Fibroblast of lung (primary cell): ENCODE measurements around the gene RBBP5. TPM values are rescaled to one million over a fixed set of nuclear protein-coding genes. Genes with fewer than 3 reads are reported as not detected.

Experiments
- DNase-seq, 2 donors: peaks; one replicate each; pipeline versions ENCODE4 v3.0.0 to v3.0.0-alpha.2; 2010; ENCODE audit warnings: low read depth in 2 of 2
- H2AFZ ChIP-seq: 2 replicates; pipeline ENCODE4 v1.5.1; 2012; ENCODE audit warnings: low read length, control low read depth, inconsistent platforms
- H3K27ac ChIP-seq: 2 replicates; pipeline ENCODE4 v1.5.1; 2011; ENCODE audit warnings: low read length, control low read depth; ENCODE audit not compliant: insufficient read depth
- H3K27me3 ChIP-seq: 2 replicates; pipeline ENCODE4 v1.5.1; 2011; ENCODE audit warnings: mild to moderate bottlenecking, low read length; ENCODE audit not compliant: control insufficient read depth, insufficient read depth
- H3K36me3 ChIP-seq: 2 replicates; pipeline ENCODE4 v1.5.1; 2011; ENCODE audit warnings: low read length; ENCODE audit not compliant: control insufficient read depth, insufficient read depth
- H3K4me1 ChIP-seq: 2 replicates; pipeline ENCODE4 v1.5.1; 2011; ENCODE audit warnings: low read length; ENCODE audit not compliant: control insufficient read depth, insufficient read depth; ENCODE audit errors: extremely low read depth
- H3K4me2 ChIP-seq: 2 replicates; pipeline ENCODE4 v1.5.1; 2011; ENCODE audit warnings: low read length, control low read depth; ENCODE audit not compliant: insufficient read depth; ENCODE audit errors: extremely low read depth
- H3K4me3 ChIP-seq, 4 experiments: fragments of 200-600 bp in 1 of 4; sonication (generic) in 1 of 4; replicated peaks in 1 of 4; 2 replicates each; pipeline ENCODE4 v1.5.1; 2011 to 2016; ENCODE audit warnings: low read length in 4 of 4, low read depth in 3 of 4, mild to moderate bottlenecking in 3 of 4, control low read depth in 2 of 4, inconsistent platforms in 1 of 4, mixed read lengths in 1 of 4; ENCODE audit not compliant: insufficient read depth in 1 of 4; ENCODE audit errors: control extremely low read depth in 1 of 4
- H3K79me2 ChIP-seq: 2 replicates; pipeline ENCODE4 v1.5.1; 2012; ENCODE audit warnings: mild to moderate bottlenecking, low read length, inconsistent platforms; ENCODE audit not compliant: control insufficient read depth, insufficient read depth
- H3K9ac ChIP-seq: 2 replicates; pipeline ENCODE4 v1.5.1; 2011; ENCODE audit warnings: mild to moderate bottlenecking, low read length, control low read depth; ENCODE audit not compliant: insufficient read depth
- H3K9me3 ChIP-seq: 2 replicates; pipeline ENCODE4 v1.5.1; 2012; ENCODE audit warnings: low read depth, low read length; ENCODE audit not compliant: control insufficient read depth, insufficient read depth
- H4K20me1 ChIP-seq: 2 replicates; pipeline ENCODE4 v1.5.1; 2011; ENCODE audit warnings: low read length; ENCODE audit not compliant: control insufficient read depth, insufficient read depth; ENCODE audit errors: extremely low read depth
- EZH2 ChIP-seq: IDR thresholded peaks from 2 replicates; pipeline ENCODE4 v1.5.1; 2012; ENCODE audit warnings: low read length, control low read depth, mild to moderate bottlenecking; ENCODE audit errors: missing control alignments
- polyA plus RNA-seq, 2 donors: library from polyadenylated mRNA; depleted of rRNA in 1 of 2; stranded (reverse) in 1 of 2; unstranded in 1 of 2; fragments of >200 nt; gene quantifications; 2 replicates each; pipeline ENCODE4 v1.2.1, GENCODE V29; 2011 to 2012; ENCODE audit warnings: missing spikeins in 1 of 2
- total RNA-seq: library from RNA; depleted of rRNA; stranded (reverse); fragments of >200 nt; gene quantifications from 2 replicates; pipeline ENCODE4 v1.2.1, GENCODE V29; 2014
- TF ChIP-seq, protein P1 (sequence below), 2 donors: IDR thresholded peaks in 1 of 2; conservative IDR thresholded peaks in 1 of 2; 1 replicate in 1 of 2; 2 replicates in 1 of 2; pipeline ENCODE4 v1.5.1; 2011 to 2012; ENCODE audit warnings: low read length in 2 of 2, control low read depth in 1 of 2, inconsistent platforms in 1 of 2, low read depth in 1 of 2, mild to moderate bottlenecking in 1 of 2

Gene RBBP5
- total and polyA plus RNA-seq, 2 donors (not counting 1 experiment from before 2014, with no cell fraction given) = 16.4 to 19.8 TPM

DNA sequence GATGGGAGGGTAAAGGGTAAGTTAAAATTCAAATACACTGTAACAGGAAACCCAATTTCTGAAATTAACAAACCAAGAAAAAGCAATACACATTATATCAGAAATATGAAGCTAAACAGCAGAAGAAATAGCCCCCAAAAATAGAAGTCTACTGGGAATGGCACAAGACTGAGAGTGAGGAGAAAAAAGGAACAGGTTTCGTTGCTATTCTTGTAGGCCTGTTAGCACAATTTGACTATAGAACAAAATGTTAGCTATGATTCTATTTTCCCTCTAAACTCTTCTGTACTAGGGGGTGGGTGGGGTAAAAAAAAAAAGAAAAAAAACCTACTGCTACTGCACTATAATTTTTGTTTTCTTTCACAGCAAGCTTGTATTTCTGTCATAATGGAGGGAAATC lies 12.5 kb downstream of the RBBP5 start:
- no peaks in the 10 kb centered on the region for H3K4me1 ChIP-seq
- DNase-seq = no peak
- no peak overlapping the region for H3K4me3 ChIP-seq
- no peak overlapping the region for H3K4me2 ChIP-seq
- H3K9me3 ChIP-seq = no peaks in the 10 kb centered on the region
- no peaks in the 10 kb centered on the region for H4K20me1 ChIP-seq
- no peaks in the 10 kb centered on the region for H3K27me3 ChIP-seq
- TF ChIP-seq, protein P1, sequence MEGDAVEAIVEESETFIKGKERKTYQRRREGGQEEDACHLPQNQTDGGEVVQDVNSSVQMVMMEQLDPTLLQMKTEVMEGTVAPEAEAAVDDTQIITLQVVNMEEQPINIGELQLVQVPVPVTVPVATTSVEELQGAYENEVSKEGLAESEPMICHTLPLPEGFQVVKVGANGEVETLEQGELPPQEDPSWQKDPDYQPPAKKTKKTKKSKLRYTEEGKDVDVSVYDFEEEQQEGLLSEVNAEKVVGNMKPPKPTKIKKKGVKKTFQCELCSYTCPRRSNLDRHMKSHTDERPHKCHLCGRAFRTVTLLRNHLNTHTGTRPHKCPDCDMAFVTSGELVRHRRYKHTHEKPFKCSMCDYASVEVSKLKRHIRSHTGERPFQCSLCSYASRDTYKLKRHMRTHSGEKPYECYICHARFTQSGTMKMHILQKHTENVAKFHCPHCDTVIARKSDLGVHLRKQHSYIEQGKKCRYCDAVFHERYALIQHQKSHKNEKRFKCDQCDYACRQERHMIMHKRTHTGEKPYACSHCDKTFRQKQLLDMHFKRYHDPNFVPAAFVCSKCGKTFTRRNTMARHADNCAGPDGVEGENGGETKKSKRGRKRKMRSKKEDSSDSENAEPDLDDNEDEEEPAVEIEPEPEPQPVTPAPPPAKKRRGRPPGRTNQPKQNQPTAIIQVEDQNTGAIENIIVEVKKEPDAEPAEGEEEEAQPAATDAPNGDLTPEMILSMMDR (conservative IDR thresholded peaks at IDR 0.05 in 1 of 2, IDR thresholded peaks at IDR 0.05 in 1 of 2; ENCODE audit: low read depth in 1 of 2, low read length in 2 of 2) = no peak
- no peak for TF ChIP-seq EZH2
- no peak overlapping the region for H2AFZ ChIP-seq
- H3K9ac ChIP-seq = no peak overlapping the region
- no peaks in the 10 kb centered on the region for H3K79me2 ChIP-seq
- peaks cover 4% of the 10 kb centered on the region for H3K36me3 ChIP-seq
- no peak overlapping the region for H3K27ac ChIP-seq

DNA sequence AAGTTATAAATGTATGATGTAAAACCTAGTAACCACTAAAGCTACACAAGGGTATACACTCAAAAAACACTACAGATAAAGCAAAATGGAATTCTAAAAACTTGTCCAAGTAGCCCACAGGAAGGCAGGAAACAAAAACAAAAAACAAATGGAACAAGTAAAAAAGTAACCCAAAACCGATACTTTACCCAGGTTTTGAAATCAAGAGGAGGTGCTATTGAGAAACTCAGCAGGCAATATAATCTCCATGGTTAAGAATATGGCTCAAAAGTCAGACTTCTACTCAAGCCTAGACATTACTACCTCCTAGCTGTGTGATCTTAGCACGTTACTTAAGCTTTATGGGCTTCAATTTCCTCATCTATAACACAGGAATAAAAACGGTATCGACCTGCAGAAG lies 13.3 kb downstream of the RBBP5 start:
- H3K36me3 ChIP-seq = peaks cover 7% of the 10 kb centered on the region
- no peak overlapping the region for H2AFZ ChIP-seq
- H3K9ac ChIP-seq = no peak overlapping the region
- TF ChIP-seq EZH2 = no peak
- TF ChIP-seq, protein P1 (conservative IDR thresholded peaks at IDR 0.05 in 1 of 2, IDR thresholded peaks at IDR 0.05 in 1 of 2; ENCODE audit: low read depth in 1 of 2, low read length in 2 of 2) = no peak
- H3K27ac ChIP-seq = no peak overlapping the region
- H3K4me1 ChIP-seq = no peaks in the 10 kb centered on the region
- no peak for DNase-seq
- H3K4me3 ChIP-seq = no peak overlapping the region
- H3K9me3 ChIP-seq = no peaks in the 10 kb centered on the region
- H3K27me3 ChIP-seq = no peaks in the 10 kb centered on the region
- H3K79me2 ChIP-seq = no peaks in the 10 kb centered on the region
- H3K4me2 ChIP-seq = no peak overlapping the region
- no peaks in the 10 kb centered on the region for H4K20me1 ChIP-seq

DNA sequence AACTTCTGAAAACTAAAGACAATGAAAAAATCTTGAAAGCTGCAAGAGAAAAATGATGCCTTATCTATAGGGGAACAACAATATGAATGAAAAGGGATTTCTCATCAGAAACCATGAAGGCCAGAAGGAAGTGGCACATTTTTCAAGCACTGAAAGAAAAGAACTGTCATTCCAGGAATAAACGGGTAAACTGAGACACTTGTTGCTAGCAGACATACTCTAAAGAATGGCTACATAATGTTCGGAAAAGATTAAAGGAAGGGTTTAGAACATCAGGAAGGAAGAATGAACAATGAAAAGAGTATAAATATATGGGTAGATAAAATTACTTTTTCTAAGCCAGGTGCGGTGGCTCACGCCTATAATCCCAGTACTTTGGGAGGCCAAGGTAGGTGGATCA lies 14.5 kb downstream of the RBBP5 start:
- H4K20me1 ChIP-seq = no peaks in the 10 kb centered on the region
- DNase-seq = no peak

More for the DNA sequence above, 14.5 kb downstream of the RBBP5 start:
- H3K36me3 ChIP-seq = peaks cover 7% of the 10 kb centered on the region
- no peak for TF ChIP-seq EZH2
- TF ChIP-seq, protein P1 (conservative IDR thresholded peaks at IDR 0.05 in 1 of 2, IDR thresholded peaks at IDR 0.05 in 1 of 2; ENCODE audit: low read depth in 1 of 2, low read length in 2 of 2) = no peak
- H3K27ac ChIP-seq = no peak overlapping the region
- H3K27me3 ChIP-seq = no peaks in the 10 kb centered on the region
- H3K9me3 ChIP-seq = no peaks in the 10 kb centered on the region
- H3K4me3 ChIP-seq = no peak overlapping the region
- no peak overlapping the region for H3K9ac ChIP-seq
- H2AFZ ChIP-seq = no peak overlapping the region
- H3K79me2 ChIP-seq = no peaks in the 10 kb centered on the region
- H3K4me1 ChIP-seq = no peaks in the 10 kb centered on the region
- H3K4me2 ChIP-seq = no peak overlapping the region
